HepG2 (cell line): ENCODE measurements around the gene MSH3. TPM values are rescaled to one million over a fixed set of nuclear protein-coding genes. Genes with fewer than 3 reads are reported as not detected.

Experiments
- CAMTA2 ChIP-seq: sonication (generic); formaldehyde crosslinking; IDR thresholded peaks from 2 replicates; pipeline ENCODE4 v1.4.0; 2020; ENCODE audit warnings: mild to moderate bottlenecking, missing genetic modification reagents, borderline replicate concordance
- CBX2 ChIP-seq, 2 experiments: fragments of 200-600 bp in 1 of 2; sonication (generic); formaldehyde crosslinking in 1 of 2; IDR thresholded peaks; 2 replicates each; pipeline versions ENCODE4 v1.7.0 to v1.8.1; 2018 to 2022; ENCODE audit warnings: low read depth in 2 of 2, low read length in 1 of 2, mild to moderate bottlenecking in 1 of 2, missing genetic modification reagents in 1 of 2
- DNMT1 ChIP-seq: sonication (generic); formaldehyde crosslinking; IDR thresholded peaks from 2 replicates; pipeline ENCODE4 v1.5.1; 2020; ENCODE audit warnings: mild to moderate bottlenecking, missing genetic modification reagents
- DNMT3B ChIP-seq: conservative IDR thresholded peaks from 2 replicates; pipeline ENCODE4 v1.6.1; 2016; ENCODE audit warnings: missing biosample characterization, control low read depth
- ETV5 ChIP-seq: IDR thresholded peaks from 2 replicates; pipeline ENCODE4 v1.6.1; 2018; ENCODE audit warnings: missing biosample characterization, missing genetic modification reagents, inconsistent platforms, borderline replicate concordance
- FOXO1 ChIP-seq: sonication (generic); formaldehyde crosslinking; IDR thresholded peaks from 2 replicates; pipeline ENCODE4 v1.4.0; 2020; ENCODE audit warnings: missing genetic modification reagents
- GATA4 ChIP-seq: sonication (generic); IDR thresholded peaks from 2 replicates; pipeline ENCODE4 v1.6.1; 2016; ENCODE audit warnings: antibody characterized with exemption, low read depth, borderline replicate concordance
- GTF3A ChIP-seq: sonication (generic); formaldehyde crosslinking; conservative IDR thresholded peaks from 2 replicates; pipeline ENCODE4 v1.4.0; 2020; ENCODE audit warnings: mild to moderate bottlenecking, missing genetic modification reagents
- MEF2D ChIP-seq: sonication (generic); formaldehyde crosslinking; IDR thresholded peaks from 2 replicates; pipeline ENCODE4 v1.5.1; 2020; ENCODE audit warnings: mild to moderate bottlenecking, missing genetic modification reagents
- RAD21 ChIP-seq: fragments of 450-650 bp; formaldehyde crosslinking; IDR thresholded peaks from 2 replicates; pipeline ENCODE4 v1.5.0; 2020; ENCODE audit warnings: mild to moderate bottlenecking
- RARA ChIP-seq: IDR thresholded peaks from 2 replicates; pipeline ENCODE4 v1.6.1; 2016; ENCODE audit warnings: missing genetic modification reagents, missing compliant biosample characterization
- SAFB2 ChIP-seq: sonication (generic); formaldehyde crosslinking; IDR thresholded peaks from 2 replicates; pipeline ENCODE4 v1.5.1; 2020; ENCODE audit warnings: missing genetic modification reagents, low read depth, mild to moderate bottlenecking, borderline replicate concordance
- SMC3 ChIP-seq: IDR thresholded peaks from 2 replicates; pipeline ENCODE4 v1.6.1; 2011; ENCODE audit warnings: low read length, improper control_type of control experiment
- ZBTB20 ChIP-seq: sonication (generic); formaldehyde crosslinking; IDR thresholded peaks from 2 replicates; pipeline ENCODE4 v1.8.1; 2023; ENCODE audit warnings: missing genetic modification reagents, low read depth, mild to moderate bottlenecking, borderline replicate concordance
- ZEB1 ChIP-seq: IDR thresholded peaks from 2 replicates; pipeline ENCODE4 v1.6.1; 2012; ENCODE audit warnings: mild to moderate bottlenecking, low read depth, inconsistent platforms; ENCODE audit not compliant: insufficient replicate concordance
- ZNF101 ChIP-seq: sonication (generic); formaldehyde crosslinking; IDR thresholded peaks from 2 replicates; pipeline ENCODE4 v1.4.0; 2020; ENCODE audit warnings: mild to moderate bottlenecking, low read depth, missing genetic modification reagents, borderline replicate concordance
- ZNF232 ChIP-seq: sonication (generic); formaldehyde crosslinking; IDR thresholded peaks from 2 replicates; pipeline ENCODE4 v1.4.0; 2020; ENCODE audit warnings: missing genetic modification reagents, borderline replicate concordance
- ZNF44 ChIP-seq: sonication (generic); formaldehyde crosslinking; IDR thresholded peaks from 2 replicates; pipeline ENCODE4 v1.5.1; 2020; ENCODE audit warnings: mild to moderate bottlenecking, missing genetic modification reagents
- ZNF782 ChIP-seq: sonication (generic); formaldehyde crosslinking; IDR thresholded peaks from 2 replicates; pipeline ENCODE4 v1.4.0; 2020; ENCODE audit warnings: missing genetic modification reagents, mild to moderate bottlenecking, borderline replicate concordance
- polyA plus RNA-seq, 8 experiments: library from polyadenylated mRNA; depleted of rRNA in 3 of 8; stranded (reverse) in 7 of 8; unstranded in 1 of 8; fragments of >200 nt; fragmentation: Illumina TruSeq in 4 of 8; extraction: Trizol in 4 of 8; gene quantifications; 2 replicates each; pipeline versions ENCODE4 v1.2.1 to v1.2.3, GENCODE V29; 2011 to 2016; ENCODE audit warnings: low read depth in 4 of 8, missing spikeins in 1 of 8, mixed read lengths in 1 of 8; ENCODE audit not compliant: insufficient read depth in 1 of 8
- total RNA-seq, 5 experiments: library from RNA; depleted of rRNA; stranded (reverse); fragments of >200 nt; fragmentation: Illumina TruSeq; extraction: Trizol; gene quantifications; 2 replicates each; pipeline ENCODE4 v1.2.3, GENCODE V29; 2016; ENCODE audit warnings: low read depth in 1 of 5
- TF ChIP-seq, protein P1 (sequence below): sonication (generic); formaldehyde crosslinking; IDR thresholded peaks from 2 replicates; pipeline ENCODE4 v1.8.0; 2022; ENCODE audit warnings: missing genetic modification reagents, low read depth, mild to moderate bottlenecking, borderline replicate concordance
- TF ChIP-seq, protein P2 (sequence below): sonication (generic); formaldehyde crosslinking; IDR thresholded peaks from 2 replicates; pipeline ENCODE4 v1.9.0; 2021; ENCODE audit warnings: missing genetic modification reagents, mild to moderate bottlenecking, borderline replicate concordance
- TF ChIP-seq, protein P3 (sequence below): sonication (generic); formaldehyde crosslinking; IDR thresholded peaks from 2 replicates; pipeline ENCODE4 v1.4.0; 2020; ENCODE audit warnings: missing genetic modification reagents
- TF ChIP-seq, protein P4 (sequence below): sonication (generic); formaldehyde crosslinking; IDR thresholded peaks from 2 replicates; pipeline ENCODE4 v1.4.0; 2020; ENCODE audit warnings: missing genetic modification reagents
- TF ChIP-seq, protein P5 (sequence below): sonication (generic); formaldehyde crosslinking; conservative IDR thresholded peaks from 2 replicates; pipeline ENCODE4 v1.4.0; 2020; ENCODE audit warnings: missing genetic modification reagents

Gene MSH3
- total and polyA plus RNA-seq, 2 of the 13 experiments (the other 11 are each of a cell fraction or from before 2014, with no cell fraction given): 4.0 to 16.4 TPM

DNA sequence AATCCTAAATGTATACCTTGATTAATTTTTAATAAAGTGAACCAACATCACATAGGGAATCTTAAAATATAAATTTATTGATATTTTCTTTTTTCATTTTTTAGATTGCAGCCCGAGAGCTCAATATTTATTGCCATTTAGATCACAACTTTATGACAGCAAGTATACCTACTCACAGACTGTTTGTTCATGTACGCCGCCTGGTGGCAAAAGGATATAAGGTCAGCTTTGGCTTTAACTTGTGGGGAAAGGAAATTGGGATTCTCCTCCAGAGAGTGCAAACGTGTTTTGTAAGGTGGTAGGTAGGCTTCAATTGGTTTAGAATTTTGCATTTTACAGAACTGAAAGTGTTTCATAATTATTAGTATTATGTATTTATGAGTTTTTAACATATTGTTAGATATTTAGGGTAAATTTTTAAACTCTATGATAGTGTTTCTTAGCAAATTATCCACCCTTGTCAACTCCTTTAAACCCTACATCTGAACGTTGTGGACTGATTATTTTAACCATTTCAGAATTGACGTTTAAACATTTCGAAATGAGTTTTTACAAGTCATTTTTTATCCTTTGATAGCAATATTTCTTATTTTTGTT, 17.8 kb downstream of the MSH3 start (continued):
- no peak for TF ChIP-seq CAMTA2 (CRISPR knock-in tag)
- TF ChIP-seq, protein P1, sequence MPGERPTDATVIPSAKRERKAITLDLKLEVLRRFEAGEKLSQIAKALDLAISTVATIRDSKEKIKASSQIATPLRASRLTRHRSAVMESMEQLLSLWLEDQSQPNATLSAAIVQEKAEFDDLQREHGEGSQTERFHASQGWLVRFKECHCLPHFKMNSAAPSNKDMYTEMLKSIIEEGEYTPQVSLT (CRISPR knock-in tag): no peak
- no peak for TF ChIP-seq MEF2D (CRISPR knock-in tag)
- TF ChIP-seq DNMT1 (CRISPR knock-in tag): no peak
- TF ChIP-seq, protein P2, sequence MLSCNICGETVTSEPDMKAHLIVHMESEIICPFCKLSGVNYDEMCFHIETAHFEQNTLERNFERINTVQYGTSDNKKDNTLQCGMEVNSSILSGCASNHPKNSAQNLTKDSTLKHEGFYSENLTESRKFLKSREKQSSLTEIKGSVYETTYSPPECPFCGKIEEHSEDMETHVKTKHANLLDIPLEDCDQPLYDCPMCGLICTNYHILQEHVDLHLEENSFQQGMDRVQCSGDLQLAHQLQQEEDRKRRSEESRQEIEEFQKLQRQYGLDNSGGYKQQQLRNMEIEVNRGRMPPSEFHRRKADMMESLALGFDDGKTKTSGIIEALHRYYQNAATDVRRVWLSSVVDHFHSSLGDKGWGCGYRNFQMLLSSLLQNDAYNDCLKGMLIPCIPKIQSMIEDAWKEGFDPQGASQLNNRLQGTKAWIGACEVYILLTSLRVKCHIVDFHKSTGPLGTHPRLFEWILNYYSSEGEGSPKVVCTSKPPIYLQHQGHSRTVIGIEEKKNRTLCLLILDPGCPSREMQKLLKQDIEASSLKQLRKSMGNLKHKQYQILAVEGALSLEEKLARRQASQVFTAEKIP: no peak
- no peak for TF ChIP-seq GTF3A (CRISPR knock-in tag)
- TF ChIP-seq ZNF101 (CRISPR knock-in tag): no peak
- TF ChIP-seq, protein P3, sequence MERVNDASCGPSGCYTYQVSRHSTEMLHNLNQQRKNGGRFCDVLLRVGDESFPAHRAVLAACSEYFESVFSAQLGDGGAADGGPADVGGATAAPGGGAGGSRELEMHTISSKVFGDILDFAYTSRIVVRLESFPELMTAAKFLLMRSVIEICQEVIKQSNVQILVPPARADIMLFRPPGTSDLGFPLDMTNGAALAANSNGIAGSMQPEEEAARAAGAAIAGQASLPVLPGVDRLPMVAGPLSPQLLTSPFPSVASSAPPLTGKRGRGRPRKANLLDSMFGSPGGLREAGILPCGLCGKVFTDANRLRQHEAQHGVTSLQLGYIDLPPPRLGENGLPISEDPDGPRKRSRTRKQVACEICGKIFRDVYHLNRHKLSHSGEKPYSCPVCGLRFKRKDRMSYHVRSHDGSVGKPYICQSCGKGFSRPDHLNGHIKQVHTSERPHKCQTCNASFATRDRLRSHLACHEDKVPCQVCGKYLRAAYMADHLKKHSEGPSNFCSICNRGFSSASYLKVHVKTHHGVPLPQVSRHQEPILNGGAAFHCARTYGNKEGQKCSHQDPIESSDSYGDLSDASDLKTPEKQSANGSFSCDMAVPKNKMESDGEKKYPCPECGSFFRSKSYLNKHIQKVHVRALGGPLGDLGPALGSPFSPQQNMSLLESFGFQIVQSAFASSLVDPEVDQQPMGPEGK (CRISPR knock-in tag): no peak
- TF ChIP-seq, protein P4, sequence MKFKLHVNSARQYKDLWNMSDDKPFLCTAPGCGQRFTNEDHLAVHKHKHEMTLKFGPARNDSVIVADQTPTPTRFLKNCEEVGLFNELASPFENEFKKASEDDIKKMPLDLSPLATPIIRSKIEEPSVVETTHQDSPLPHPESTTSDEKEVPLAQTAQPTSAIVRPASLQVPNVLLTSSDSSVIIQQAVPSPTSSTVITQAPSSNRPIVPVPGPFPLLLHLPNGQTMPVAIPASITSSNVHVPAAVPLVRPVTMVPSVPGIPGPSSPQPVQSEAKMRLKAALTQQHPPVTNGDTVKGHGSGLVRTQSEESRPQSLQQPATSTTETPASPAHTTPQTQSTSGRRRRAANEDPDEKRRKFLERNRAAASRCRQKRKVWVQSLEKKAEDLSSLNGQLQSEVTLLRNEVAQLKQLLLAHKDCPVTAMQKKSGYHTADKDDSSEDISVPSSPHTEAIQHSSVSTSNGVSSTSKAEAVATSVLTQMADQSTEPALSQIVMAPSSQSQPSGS (CRISPR knock-in tag): no peak
- no peak for TF ChIP-seq FOXO1 (CRISPR knock-in tag)
- TF ChIP-seq CBX2 (IDR thresholded peaks at IDR 0.05; ENCODE audit: low read depth, low read length): no peak
- TF ChIP-seq CBX2 (CRISPR knock-in tag; IDR thresholded peaks at IDR 0.05; ENCODE audit: low read depth): no peak
- TF ChIP-seq ZEB1: no peak
- no peak for TF ChIP-seq ZNF44 (CRISPR knock-in tag)
- no peak for TF ChIP-seq ZNF782
- peak; percentile 47; the same call in 1 of the 2 replicates for TF ChIP-seq RAD21 (CRISPR knock-in tag)
- no peak for TF ChIP-seq ZBTB20 (CRISPR knock-in tag)
- TF ChIP-seq RARA (CRISPR knock-in tag): no peak
- TF ChIP-seq, protein P5, sequence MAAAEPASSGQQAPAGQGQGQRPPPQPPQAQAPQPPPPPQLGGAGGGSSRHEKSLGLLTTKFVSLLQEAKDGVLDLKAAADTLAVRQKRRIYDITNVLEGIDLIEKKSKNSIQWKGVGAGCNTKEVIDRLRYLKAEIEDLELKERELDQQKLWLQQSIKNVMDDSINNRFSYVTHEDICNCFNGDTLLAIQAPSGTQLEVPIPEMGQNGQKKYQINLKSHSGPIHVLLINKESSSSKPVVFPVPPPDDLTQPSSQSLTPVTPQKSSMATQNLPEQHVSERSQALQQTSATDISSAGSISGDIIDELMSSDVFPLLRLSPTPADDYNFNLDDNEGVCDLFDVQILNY (CRISPR knock-in tag): no peak
- TF ChIP-seq GATA4: no peak
- no peak for TF ChIP-seq ETV5 (CRISPR knock-in tag)
- peak; percentile 86 for TF ChIP-seq SMC3
- TF ChIP-seq DNMT3B (CRISPR knock-in tag): no peak
- no peak for TF ChIP-seq ZNF232 (CRISPR knock-in tag)
- TF ChIP-seq SAFB2: no peak
